PFSK-1 (cell line): ENCODE data around the gene EPC1.

Experiments
- FOXP2 ChIP-seq: optimal IDR thresholded peaks from 2 replicates; pipeline ENCODE3; 2011; ENCODE audit warnings: borderline replicate concordance, control low read depth, inconsistent platforms; ENCODE audit not compliant: insufficient read depth; ENCODE audit errors: extremely low read length, extremely low read depth
- POLR2AphosphoS5 ChIP-seq: IDR thresholded peaks from 2 replicates; pipeline ENCODE4 v1.6.1; 2012; ENCODE audit warnings: low read depth, mild to moderate bottlenecking, control low read depth, low read length, moderate library complexity
- REST ChIP-seq, 2 experiments: IDR thresholded peaks; 2 replicates each; pipeline versions ENCODE4 v1.6.1 to v1.8.0; 2011 to 2012; ENCODE audit warnings: low read depth in 2 of 2, low read length in 2 of 2, control low read depth in 1 of 2, inconsistent platforms in 1 of 2, mild to moderate bottlenecking in 1 of 2, moderate library complexity in 1 of 2; ENCODE audit not compliant: insufficient read depth in 1 of 2
- SIN3A ChIP-seq: IDR thresholded peaks from 2 replicates; pipeline ENCODE4 v1.6.1; 2012; ENCODE audit warnings: mild to moderate bottlenecking, low read length, moderate library complexity, borderline replicate concordance; ENCODE audit not compliant: insufficient read depth
- TAF1 ChIP-seq: IDR thresholded peaks from 2 replicates; pipeline ENCODE4 v1.6.1; 2012; ENCODE audit warnings: low read length, control low read depth, borderline replicate concordance; ENCODE audit not compliant: insufficient read depth

EPC1 gene

GRCh38 chr10:32379318-32379949 lies 32.5 kb upstream of the EPC1 start:
- TF ChIP-seq FOXP2 (no peak), SIN3A (no peak), POLR2AphosphoS5 (no peak), TAF1 (no peak)

GRCh38 chr10:32378363-32379317 lies 31.7 kb upstream of the EPC1 start:
- TF ChIP-seq FOXP2 (no peak), POLR2AphosphoS5 (peak; percentile 12; the same call in 1 of the 2 replicates), SIN3A (no peak)

- TF ChIP-seq TAF1 (no peak), FOXP2 (no peak), POLR2AphosphoS5 (no peak), SIN3A (no peak), REST (IDR thresholded peaks at IDR 0.05; ENCODE audit: insufficient read depth in 1 of 2, low read depth in 2 of 2, low read length in 2 of 2) (no peak)
These were observed 30.7 kb upstream of the EPC1 start for GRCh38 chr10:32377458-32378259.

- TF ChIP-seq SIN3A = no peak
These were observed 29.8 kb upstream of the EPC1 start for GRCh38 chr10:32376771-32377170.

- TF ChIP-seq FOXP2 (no peak), TAF1 (no peak), REST (IDR thresholded peaks at IDR 0.05; ENCODE audit: insufficient read depth in 1 of 2, low read depth in 2 of 2, low read length in 2 of 2) (no peak), SIN3A (no peak), POLR2AphosphoS5 (no peak)
These were observed 29.1 kb upstream of the EPC1 start for GRCh38 chr10:32376097-32376496.

- TF ChIP-seq REST (IDR thresholded peaks at IDR 0.05; ENCODE audit: insufficient read depth in 1 of 2, low read depth in 2 of 2, low read length in 2 of 2) (no peak), TAF1 (no peak), POLR2AphosphoS5 (no peak), FOXP2 (no peak), SIN3A (no peak)
These were observed 28.7 kb upstream of the EPC1 start for GRCh38 chr10:32375631-32376030.
